ENCODE results near the gene CLDN24. TPM values are rescaled to one million over a fixed set of nuclear protein-coding genes. Genes with fewer than 3 reads are reported as not detected.

The CLDN24 gene
- total and polyA plus RNA-seq, 2 donors = not detected

DNA sequence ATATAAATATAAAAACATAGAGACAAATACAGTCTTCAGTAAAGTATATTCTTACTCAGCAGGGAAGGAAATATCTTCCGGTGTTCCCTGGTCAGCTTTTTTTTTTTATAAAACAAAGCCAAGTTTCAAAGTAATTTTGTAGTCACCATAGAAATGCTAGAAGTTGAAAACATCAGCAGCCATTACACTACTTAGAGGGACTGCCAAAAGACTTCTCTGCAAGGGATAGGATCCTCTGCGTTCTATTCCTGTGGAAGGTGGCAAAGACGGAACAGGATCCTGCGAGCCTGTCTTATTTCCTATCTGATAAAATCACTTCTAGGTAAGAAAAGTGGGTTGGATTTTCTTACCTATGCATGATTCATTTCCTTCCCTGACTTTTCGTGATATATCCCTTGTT, 21.6 kb downstream of the CLDN24 start:
- no peak for DNase-seq (ENCODE audit: low read depth in 6 of 9, low spot score in 9 of 9)
- Histone ChIP-seq H3K36me3 (ENCODE audit: control insufficient read depth in 2 of 2, insufficient read depth in 2 of 2, low read length in 1 of 2) (no peaks in the 10 kb centered on the region), H3K27ac (ENCODE audit: low read depth in 1 of 2, low read length in 1 of 2) (no peak overlapping the region), H3K4me1 (ENCODE audit: control insufficient read depth in 2 of 2, insufficient read depth in 2 of 2, low read length in 2 of 2) (no peaks in the 10 kb centered on the region), H3K27me3 (ENCODE audit: control insufficient read depth in 2 of 2, insufficient read depth in 1 of 2, low read length in 1 of 2) (no peaks in the 10 kb centered on the region), H3K4me3 (ENCODE audit: low read length in 2 of 2) (no peak overlapping the region), H3K9me3 (ENCODE audit: control insufficient read depth in 2 of 2, insufficient read depth in 1 of 2, low read length in 1 of 2) (no peaks in the 10 kb centered on the region)
- 92% methylated on average over 5 of the region's 5 CpGs for WGBS

DNA sequence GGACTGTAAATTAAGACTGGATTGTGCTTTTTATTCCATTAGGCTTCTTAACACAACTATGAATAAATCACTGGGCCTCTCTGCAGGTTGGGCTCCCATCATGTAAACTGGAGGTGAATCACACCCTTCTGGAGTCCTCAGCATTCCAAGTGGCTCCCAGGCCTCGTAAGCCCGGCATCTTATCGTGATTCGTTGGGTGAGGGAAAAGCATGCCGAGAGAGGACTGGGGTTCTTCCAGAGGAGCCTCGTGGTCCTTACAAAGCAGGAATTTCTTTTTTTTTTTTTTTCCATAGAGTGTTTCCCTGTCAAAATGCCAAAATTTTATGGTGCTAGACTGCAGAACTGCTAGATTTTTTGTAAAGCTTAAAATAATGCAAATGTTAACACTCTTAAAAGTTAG, 22.2 kb downstream of the CLDN24 start:
- H3K36me3 ChIP-seq (ENCODE audit: control insufficient read depth in 2 of 2, insufficient read depth in 2 of 2, low read length in 1 of 2) = no peaks in the 10 kb centered on the region
- H3K27ac ChIP-seq (ENCODE audit: low read depth in 1 of 2, low read length in 1 of 2) = no peak overlapping the region
- no peaks in the 10 kb centered on the region for H3K9me3 ChIP-seq (ENCODE audit: control insufficient read depth in 2 of 2, insufficient read depth in 1 of 2, low read length in 1 of 2)
- H3K4me3 ChIP-seq (ENCODE audit: low read length in 2 of 2) = no peak overlapping the region
- no peaks in the 10 kb centered on the region for H3K4me1 ChIP-seq (ENCODE audit: control insufficient read depth in 2 of 2, insufficient read depth in 2 of 2, low read length in 2 of 2)
- WGBS = 95% methylated on average over 6 of the region's 6 CpGs
- no peak for DNase-seq (ENCODE audit: low read depth in 6 of 9, low spot score in 9 of 9)
- no peaks in the 10 kb centered on the region for H3K27me3 ChIP-seq (ENCODE audit: control insufficient read depth in 2 of 2, insufficient read depth in 1 of 2, low read length in 1 of 2)

DNA sequence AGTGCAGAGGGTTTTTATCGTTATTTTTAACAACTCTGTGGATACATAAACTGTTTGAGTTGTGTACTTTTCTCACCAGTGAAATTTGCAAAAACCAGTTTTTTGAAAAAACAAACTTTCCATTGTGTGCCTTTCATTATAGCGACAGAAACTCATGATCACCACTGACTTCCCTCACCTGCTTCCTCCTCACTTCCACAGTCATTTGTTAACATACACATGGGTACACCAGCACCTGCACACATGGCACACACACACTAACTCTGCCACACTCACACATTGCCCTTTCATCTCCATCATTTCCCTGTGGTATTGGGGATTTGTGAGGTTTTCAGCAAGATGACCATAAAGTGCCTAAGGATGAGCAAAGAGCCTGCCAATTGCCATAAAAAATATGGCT, 22.8 kb downstream of the CLDN24 start:
- no peak for DNase-seq (ENCODE audit: low read depth in 6 of 9, low spot score in 9 of 9)
- H3K27me3 ChIP-seq (ENCODE audit: control insufficient read depth in 2 of 2, insufficient read depth in 1 of 2, low read length in 1 of 2) = no peaks in the 10 kb centered on the region
- 38% methylated on average over 2 of the region's 2 CpGs for WGBS
- no peak overlapping the region for H3K4me3 ChIP-seq (ENCODE audit: low read length in 2 of 2)
- no peaks in the 10 kb centered on the region for H3K9me3 ChIP-seq (ENCODE audit: control insufficient read depth in 2 of 2, insufficient read depth in 1 of 2, low read length in 1 of 2)
- H3K4me1 ChIP-seq (ENCODE audit: control insufficient read depth in 2 of 2, insufficient read depth in 2 of 2, low read length in 2 of 2) = no peaks in the 10 kb centered on the region
- no peaks in the 10 kb centered on the region for H3K36me3 ChIP-seq (ENCODE audit: control insufficient read depth in 2 of 2, insufficient read depth in 2 of 2, low read length in 1 of 2)
- no peak overlapping the region for H3K27ac ChIP-seq (ENCODE audit: low read depth in 1 of 2, low read length in 1 of 2)

DNA sequence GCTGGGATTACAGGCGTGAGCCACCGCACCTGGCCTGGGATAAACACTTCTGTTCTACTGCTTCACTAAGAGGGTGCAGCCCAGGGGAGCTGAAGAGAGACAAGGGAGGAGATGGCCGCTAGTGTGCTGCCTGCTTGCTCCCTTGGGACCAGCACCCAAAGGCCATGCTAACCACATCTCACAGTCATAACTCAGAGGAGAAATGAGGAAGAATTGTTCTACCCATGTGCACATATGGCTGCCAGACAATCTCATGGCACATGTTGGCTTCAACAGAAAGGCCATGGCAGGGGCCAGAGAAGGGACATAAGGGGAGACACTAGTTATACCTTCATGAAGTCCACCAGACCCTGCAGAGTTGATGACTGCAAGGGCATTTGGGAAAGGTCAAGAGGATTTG, 24.6 kb downstream of the CLDN24 start:
- no peak for DNase-seq (ENCODE audit: low read depth in 6 of 9, low spot score in 9 of 9)
- H3K27ac ChIP-seq (ENCODE audit: low read depth in 1 of 2, low read length in 1 of 2) = no peak overlapping the region
- WGBS = 98% methylated on average over 3 of the region's 3 CpGs
- no peaks in the 10 kb centered on the region for H3K9me3 ChIP-seq (ENCODE audit: control insufficient read depth in 2 of 2, insufficient read depth in 1 of 2, low read length in 1 of 2)
- no peak overlapping the region for H3K4me3 ChIP-seq (ENCODE audit: low read length in 2 of 2)
- no peaks in the 10 kb centered on the region for H3K36me3 ChIP-seq (ENCODE audit: control insufficient read depth in 2 of 2, insufficient read depth in 2 of 2, low read length in 1 of 2)
- H3K4me1 ChIP-seq (ENCODE audit: control insufficient read depth in 2 of 2, insufficient read depth in 2 of 2, low read length in 2 of 2) = no peaks in the 10 kb centered on the region
- H3K27me3 ChIP-seq (ENCODE audit: control insufficient read depth in 2 of 2, insufficient read depth in 1 of 2, low read length in 1 of 2) = no peaks in the 10 kb centered on the region

DNA sequence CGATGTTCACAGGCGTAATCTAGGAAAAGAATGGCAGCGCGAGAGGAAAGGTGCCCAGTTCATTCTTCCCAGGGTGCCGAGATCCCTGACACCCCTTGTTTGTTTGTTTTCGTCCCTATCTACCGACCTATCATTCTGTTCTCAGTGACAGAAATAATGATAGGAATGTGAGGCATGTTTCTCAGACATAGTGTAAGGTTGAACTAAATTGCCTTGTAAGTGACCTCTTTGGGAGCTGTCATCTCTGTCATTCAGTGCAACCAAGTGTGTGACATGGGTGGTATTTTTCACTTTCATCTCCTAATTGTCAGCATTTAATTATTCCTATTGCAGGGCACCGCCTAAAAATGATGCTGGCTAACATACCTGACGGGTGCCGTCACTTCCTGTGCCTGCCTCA, 26.5 kb downstream of the CLDN24 start:
- no peaks in the 10 kb centered on the region for H3K4me1 ChIP-seq (ENCODE audit: control insufficient read depth in 2 of 2, insufficient read depth in 2 of 2, low read length in 2 of 2)
- H3K27me3 ChIP-seq (ENCODE audit: control insufficient read depth in 2 of 2, insufficient read depth in 1 of 2, low read length in 1 of 2) = no peaks in the 10 kb centered on the region
- H3K9me3 ChIP-seq (ENCODE audit: control insufficient read depth in 2 of 2, insufficient read depth in 1 of 2, low read length in 1 of 2) = no peaks in the 10 kb centered on the region
- no peak overlapping the region for H3K4me3 ChIP-seq (ENCODE audit: low read length in 2 of 2)
- no peak overlapping the region for H3K27ac ChIP-seq (ENCODE audit: low read depth in 1 of 2, low read length in 1 of 2)
- no peaks in the 10 kb centered on the region for H3K36me3 ChIP-seq (ENCODE audit: control insufficient read depth in 2 of 2, insufficient read depth in 2 of 2, low read length in 1 of 2)
- no peak for DNase-seq (ENCODE audit: low read depth in 6 of 9, low spot score in 9 of 9)
- 95% methylated on average over 10 of the region's 10 CpGs for WGBS

DNA sequence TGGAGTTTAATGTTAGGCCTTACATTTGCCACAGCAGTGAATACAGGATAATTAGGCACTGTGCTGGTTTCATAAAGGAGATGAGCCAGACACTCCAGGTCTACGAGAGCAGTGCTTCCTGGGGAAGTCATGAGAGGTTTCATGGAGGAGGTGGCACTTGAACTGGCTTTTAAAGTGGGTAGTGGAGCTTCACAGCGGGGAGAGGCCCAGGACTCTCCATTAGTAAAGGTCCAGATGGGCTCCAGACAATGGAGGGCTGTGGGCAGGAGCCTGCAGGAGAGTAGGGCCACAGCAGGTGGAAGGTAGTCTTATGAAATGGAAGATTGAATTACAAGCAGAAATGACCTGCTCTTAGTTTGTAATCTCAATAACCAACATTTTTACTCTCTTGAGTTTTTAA, 31.2 kb downstream of the CLDN24 start:
- H3K4me3 ChIP-seq (ENCODE audit: low read length in 2 of 2) = no peak overlapping the region
- 94% methylated on average over 2 of the region's 2 CpGs for WGBS
- DNase-seq (ENCODE audit: low read depth in 6 of 9, low spot score in 9 of 9) = no peak
- H3K9me3 ChIP-seq (ENCODE audit: control insufficient read depth in 2 of 2, insufficient read depth in 1 of 2, low read length in 1 of 2) = no peaks in the 10 kb centered on the region
- no peaks in the 10 kb centered on the region for H3K27me3 ChIP-seq (ENCODE audit: control insufficient read depth in 2 of 2, insufficient read depth in 1 of 2, low read length in 1 of 2)
- H3K36me3 ChIP-seq (ENCODE audit: control insufficient read depth in 2 of 2, insufficient read depth in 2 of 2, low read length in 1 of 2) = no peaks in the 10 kb centered on the region
- no peak overlapping the region for H3K27ac ChIP-seq (ENCODE audit: low read depth in 1 of 2, low read length in 1 of 2)
- H3K4me1 ChIP-seq (ENCODE audit: control insufficient read depth in 2 of 2, insufficient read depth in 2 of 2, low read length in 2 of 2) = no peaks in the 10 kb centered on the region

DNA sequence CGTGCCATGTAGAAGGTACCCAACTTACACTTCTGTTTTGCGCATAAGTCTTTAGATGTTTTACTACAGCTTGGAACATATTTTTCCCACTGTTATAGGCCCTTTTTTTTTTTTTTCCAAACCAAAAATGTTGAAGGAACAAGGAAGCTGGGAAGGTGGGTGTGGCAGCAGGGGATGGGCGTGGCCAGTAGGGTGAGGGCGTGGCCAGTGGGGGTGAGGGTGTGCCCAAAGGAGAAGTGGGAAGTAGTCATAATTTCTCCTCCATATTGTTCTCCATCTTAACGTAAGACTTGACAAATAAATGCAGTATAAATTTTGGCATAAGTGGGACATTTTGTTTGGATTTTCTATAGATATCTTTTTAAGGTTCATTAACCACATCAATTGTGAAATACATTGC, 32.5 kb downstream of the CLDN24 start:
- no peaks in the 10 kb centered on the region for H3K36me3 ChIP-seq (ENCODE audit: control insufficient read depth in 2 of 2, insufficient read depth in 2 of 2, low read length in 1 of 2)
- WGBS = 93% methylated on average over 5 of the region's 5 CpGs
- no peak for DNase-seq (ENCODE audit: low read depth in 6 of 9, low spot score in 9 of 9)

DNA sequence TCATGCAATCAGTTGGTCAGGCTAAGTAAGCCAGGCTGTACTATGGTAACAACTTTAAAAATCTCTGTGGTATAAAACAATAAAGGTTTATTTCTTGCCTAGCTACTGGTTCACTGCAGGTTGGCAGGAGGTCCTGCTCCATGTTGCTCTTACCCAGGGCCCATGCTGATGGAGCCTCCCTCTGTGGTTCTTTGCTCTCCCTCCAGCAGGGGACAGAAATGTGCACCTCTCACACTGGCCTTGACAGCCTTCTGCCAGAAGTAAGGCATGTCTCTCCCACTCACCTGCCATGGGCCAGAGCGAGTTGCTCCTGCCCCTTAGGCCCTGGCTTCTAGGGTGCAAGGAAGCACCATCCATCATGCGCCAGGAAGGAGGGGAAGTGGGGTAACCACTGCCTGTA, 33.3 kb downstream of the CLDN24 start:
- 93% methylated on average over 2 of the region's 2 CpGs for WGBS
- Histone ChIP-seq H3K9me3 (ENCODE audit: control insufficient read depth in 2 of 2, insufficient read depth in 1 of 2, low read length in 1 of 2) (no peaks in the 10 kb centered on the region), H3K27ac (ENCODE audit: low read depth in 1 of 2, low read length in 1 of 2) (no peak overlapping the region), H3K36me3 (ENCODE audit: control insufficient read depth in 2 of 2, insufficient read depth in 2 of 2, low read length in 1 of 2) (no peaks in the 10 kb centered on the region), H3K4me1 (ENCODE audit: control insufficient read depth in 2 of 2, insufficient read depth in 2 of 2, low read length in 2 of 2) (no peaks in the 10 kb centered on the region), H3K4me3 (ENCODE audit: low read length in 2 of 2) (no peak overlapping the region), H3K27me3 (ENCODE audit: control insufficient read depth in 2 of 2, insufficient read depth in 1 of 2, low read length in 1 of 2) (no peaks in the 10 kb centered on the region)
- DNase-seq (ENCODE audit: low read depth in 6 of 9, low spot score in 9 of 9) = no peak

More for the DNA sequence above, 32.5 kb downstream of the CLDN24 start:
- Histone ChIP-seq H3K4me3 (ENCODE audit: low read length in 2 of 2) (no peak overlapping the region), H3K27me3 (ENCODE audit: control insufficient read depth in 2 of 2, insufficient read depth in 1 of 2, low read length in 1 of 2) (no peaks in the 10 kb centered on the region), H3K4me1 (ENCODE audit: control insufficient read depth in 2 of 2, insufficient read depth in 2 of 2, low read length in 2 of 2) (no peaks in the 10 kb centered on the region), H3K9me3 (ENCODE audit: control insufficient read depth in 2 of 2, insufficient read depth in 1 of 2, low read length in 1 of 2) (no peaks in the 10 kb centered on the region), H3K27ac (ENCODE audit: low read depth in 1 of 2, low read length in 1 of 2) (no peak overlapping the region)

DNA sequence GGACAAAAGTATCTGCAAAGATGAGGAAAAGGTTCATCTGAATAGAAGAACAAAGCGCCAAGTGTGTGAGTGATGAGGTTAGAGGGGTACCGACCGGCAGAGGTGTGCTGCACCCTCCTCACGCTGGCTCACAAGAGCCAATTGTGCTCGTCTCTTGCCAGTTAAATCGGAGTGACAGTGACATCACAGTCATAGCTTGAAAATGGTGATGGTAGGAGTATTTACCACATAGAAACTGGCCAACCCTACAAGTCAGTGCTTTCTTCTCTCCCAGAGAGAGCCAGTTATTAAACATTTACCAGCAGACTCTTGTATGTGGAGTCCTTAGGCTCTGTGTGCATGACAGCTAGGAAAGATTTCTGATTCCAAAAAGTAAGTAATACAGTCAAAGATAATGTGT, 34.5 kb downstream of the CLDN24 start:
- no peak for DNase-seq (ENCODE audit: low read depth in 6 of 9, low spot score in 9 of 9)
- Histone ChIP-seq H3K9me3 (ENCODE audit: control insufficient read depth in 2 of 2, insufficient read depth in 1 of 2, low read length in 1 of 2) (no peaks in the 10 kb centered on the region), H3K4me1 (ENCODE audit: control insufficient read depth in 2 of 2, insufficient read depth in 2 of 2, low read length in 2 of 2) (no peaks in the 10 kb centered on the region), H3K27ac (ENCODE audit: low read depth in 1 of 2, low read length in 1 of 2) (no peak overlapping the region), H3K4me3 (ENCODE audit: low read length in 2 of 2) (no peak overlapping the region), H3K27me3 (ENCODE audit: control insufficient read depth in 2 of 2, insufficient read depth in 1 of 2, low read length in 1 of 2) (no peaks in the 10 kb centered on the region), H3K36me3 (ENCODE audit: control insufficient read depth in 2 of 2, insufficient read depth in 2 of 2, low read length in 1 of 2) (no peaks in the 10 kb centered on the region)
- 97% methylated on average over 6 of the region's 6 CpGs for WGBS

DNA sequence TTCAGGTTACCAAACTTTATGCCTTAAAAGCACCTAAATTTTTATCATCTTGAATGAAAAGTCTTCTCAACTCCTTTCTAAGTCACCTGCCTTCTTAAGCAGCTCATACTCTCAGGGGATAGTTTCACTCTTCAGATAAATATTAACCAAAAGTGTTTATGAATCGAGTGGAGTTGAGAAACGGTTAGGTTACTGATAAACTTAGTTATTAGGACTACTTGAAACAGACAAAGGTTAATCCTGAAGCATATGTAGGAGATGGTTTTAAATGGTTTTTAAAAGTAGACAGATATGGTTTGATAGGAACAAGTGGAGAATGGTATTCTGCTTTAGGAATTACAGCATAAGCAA, 34.9 kb downstream of the CLDN24 start:
- Histone ChIP-seq H3K9me3 (ENCODE audit: control insufficient read depth in 2 of 2, insufficient read depth in 1 of 2, low read length in 1 of 2) (no peaks in the 10 kb centered on the region), H3K4me1 (ENCODE audit: control insufficient read depth in 2 of 2, insufficient read depth in 2 of 2, low read length in 2 of 2) (no peaks in the 10 kb centered on the region), H3K27ac (ENCODE audit: low read depth in 1 of 2, low read length in 1 of 2) (no peak overlapping the region), H3K27me3 (ENCODE audit: control insufficient read depth in 2 of 2, insufficient read depth in 1 of 2, low read length in 1 of 2) (no peaks in the 10 kb centered on the region), H3K36me3 (ENCODE audit: control insufficient read depth in 2 of 2, insufficient read depth in 2 of 2, low read length in 1 of 2) (no peaks in the 10 kb centered on the region), H3K4me3 (ENCODE audit: low read length in 2 of 2) (no peak overlapping the region)
- no peak for DNase-seq (ENCODE audit: low read depth in 6 of 9, low spot score in 9 of 9)
- 95% methylated on average over 2 of the region's 2 CpGs for WGBS

All from thymus (tissue), 11 donors.